Measurements from ENCODE around the gene SMARCAD1.
"Not testable (repeated sequence)": the region's sequence is repeated elsewhere in the genome, so short reads cannot be mapped to it uniquely, and the experiment has no call there.

SMARCAD1 gene

DNA sequence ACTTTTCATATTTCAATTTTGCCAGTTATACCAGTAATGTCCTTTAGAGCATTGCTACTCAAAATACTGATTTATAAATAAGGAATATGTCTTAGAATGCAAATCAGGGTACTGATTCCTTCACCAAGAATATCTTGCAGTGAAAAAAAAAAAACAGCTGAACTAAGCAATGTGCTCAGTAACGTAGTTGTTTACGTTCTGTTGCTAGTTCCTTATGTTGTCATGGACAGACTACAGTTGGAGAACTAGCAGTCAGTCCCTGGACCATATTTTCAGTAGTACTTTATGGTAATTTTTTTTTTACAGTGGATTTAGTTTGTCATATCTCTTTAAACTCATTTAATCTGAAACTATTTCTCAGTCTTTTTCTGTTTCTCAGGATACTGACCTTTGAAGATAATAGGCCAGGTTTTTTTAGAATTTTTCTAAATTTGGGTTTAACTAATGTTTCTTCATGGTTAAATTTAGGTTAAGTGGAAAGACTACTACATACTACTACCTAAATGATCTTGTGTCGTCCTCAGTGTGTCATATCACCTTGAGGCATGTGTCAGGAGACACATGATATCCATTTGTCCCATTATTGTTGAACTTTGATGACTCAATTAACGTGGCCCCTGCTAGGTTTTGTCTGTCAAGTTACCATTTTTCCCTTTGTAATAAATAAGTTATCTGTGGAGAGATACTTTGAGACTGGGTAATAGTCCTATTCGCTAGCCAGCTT lies 21.0 kb downstream of the SMARCAD1 start:
- DNase-seq (ENCODE audit: low spot score): no peak

DNA sequence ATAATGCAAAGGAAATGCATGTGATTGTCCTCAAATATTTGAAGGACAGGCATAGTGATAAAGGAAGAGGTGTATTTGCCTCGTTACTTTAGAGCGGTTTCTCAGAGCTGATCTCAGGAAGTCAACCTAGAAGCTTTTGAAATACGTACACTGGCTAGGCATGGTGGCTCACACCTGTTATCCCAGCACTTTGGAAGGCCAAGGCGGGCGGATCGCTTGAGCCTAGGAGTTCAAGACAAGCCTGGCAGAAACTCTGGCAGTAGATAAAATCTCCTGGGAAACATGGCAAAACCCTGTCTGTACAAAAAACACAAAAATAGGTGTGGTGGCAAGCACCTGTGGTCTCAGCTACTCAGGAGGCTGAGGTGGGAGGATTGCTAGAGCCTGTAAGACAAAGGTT lies 24.9 kb downstream of the SMARCAD1 start:
- no peak for DNase-seq (ENCODE audit: low spot score)

DNA sequence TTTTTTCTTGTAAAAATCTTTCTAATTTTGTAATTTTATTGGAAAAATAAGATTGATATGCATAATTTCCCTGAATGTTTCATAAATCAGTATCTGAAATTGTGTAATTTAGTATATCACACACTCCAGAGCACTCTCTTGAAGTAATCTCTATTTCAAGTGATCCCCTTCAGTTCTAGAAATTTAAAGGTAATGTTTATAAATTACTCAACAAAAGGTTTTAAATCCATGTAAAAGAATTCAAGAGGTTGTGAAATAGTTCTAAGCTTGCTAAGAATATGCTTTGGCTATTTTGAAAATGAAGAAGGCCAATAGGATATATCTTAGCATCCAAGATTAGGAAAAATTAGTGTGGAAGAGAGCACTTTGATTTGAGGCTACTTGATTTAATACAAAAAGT lies 28.2 kb downstream of the SMARCAD1 start:
- no peak for DNase-seq (ENCODE audit: low spot score)

DNA sequence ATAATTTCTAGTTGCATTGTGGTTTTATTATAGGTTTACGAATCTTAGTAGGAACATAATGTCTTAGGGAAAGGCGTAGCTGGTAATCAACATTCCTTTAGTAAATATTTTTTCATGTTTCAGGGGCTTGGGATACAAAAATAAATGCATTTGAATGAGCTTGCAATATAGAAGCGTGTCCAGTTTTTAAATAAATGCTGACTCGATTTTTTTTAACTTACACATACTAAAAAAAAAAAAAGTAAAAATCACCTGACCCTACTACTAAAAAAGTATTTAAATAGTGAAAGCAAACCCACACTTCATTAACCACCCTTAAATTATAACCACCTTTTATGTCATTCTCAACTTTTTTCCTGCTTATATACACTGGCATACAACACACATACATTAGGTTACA lies 29.6 kb downstream of the SMARCAD1 start:
- DNase-seq (ENCODE audit: low spot score): no peak

DNA sequence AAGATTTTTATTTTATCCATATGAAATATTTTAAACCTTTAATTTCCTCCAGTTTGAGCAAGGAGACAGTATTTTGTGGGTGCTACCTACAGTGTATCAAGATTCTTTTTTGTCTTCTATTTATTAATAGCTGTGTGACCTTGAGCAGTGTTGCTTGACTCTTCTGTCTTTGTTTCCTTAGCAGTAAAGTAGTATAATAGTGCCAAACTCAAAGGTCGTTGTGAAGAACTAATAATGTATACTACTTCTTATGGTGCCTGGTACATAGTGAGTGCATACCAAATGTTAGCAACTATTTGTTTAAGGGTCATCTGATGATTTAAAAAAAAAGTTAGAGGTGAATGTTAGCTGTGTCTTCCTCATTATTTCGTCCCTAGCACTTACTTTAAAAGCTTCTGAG lies 30.5 kb downstream of the SMARCAD1 start:
- no peak for DNase-seq (ENCODE audit: low spot score)

DNA sequence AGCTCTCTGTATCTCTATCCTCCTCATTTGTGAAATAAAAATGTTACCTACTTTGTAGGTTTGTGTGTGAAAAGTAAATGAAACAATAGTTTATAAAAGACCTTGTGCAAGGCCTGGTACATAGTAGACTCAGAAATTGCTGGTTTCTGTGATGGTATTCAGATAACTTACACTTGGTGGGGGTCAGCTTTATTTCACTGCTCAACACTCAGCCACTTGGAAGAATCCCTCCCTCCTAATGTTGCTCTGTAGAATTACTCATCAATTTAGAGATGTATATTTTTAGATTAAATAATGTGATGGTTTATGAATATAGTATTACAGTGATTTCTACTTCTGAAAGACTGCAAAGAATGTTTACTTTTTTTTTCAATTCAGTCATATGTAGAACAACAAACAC lies 32.7 kb downstream of the SMARCAD1 start:
- DNase-seq (ENCODE audit: low spot score): no peak

DNA sequence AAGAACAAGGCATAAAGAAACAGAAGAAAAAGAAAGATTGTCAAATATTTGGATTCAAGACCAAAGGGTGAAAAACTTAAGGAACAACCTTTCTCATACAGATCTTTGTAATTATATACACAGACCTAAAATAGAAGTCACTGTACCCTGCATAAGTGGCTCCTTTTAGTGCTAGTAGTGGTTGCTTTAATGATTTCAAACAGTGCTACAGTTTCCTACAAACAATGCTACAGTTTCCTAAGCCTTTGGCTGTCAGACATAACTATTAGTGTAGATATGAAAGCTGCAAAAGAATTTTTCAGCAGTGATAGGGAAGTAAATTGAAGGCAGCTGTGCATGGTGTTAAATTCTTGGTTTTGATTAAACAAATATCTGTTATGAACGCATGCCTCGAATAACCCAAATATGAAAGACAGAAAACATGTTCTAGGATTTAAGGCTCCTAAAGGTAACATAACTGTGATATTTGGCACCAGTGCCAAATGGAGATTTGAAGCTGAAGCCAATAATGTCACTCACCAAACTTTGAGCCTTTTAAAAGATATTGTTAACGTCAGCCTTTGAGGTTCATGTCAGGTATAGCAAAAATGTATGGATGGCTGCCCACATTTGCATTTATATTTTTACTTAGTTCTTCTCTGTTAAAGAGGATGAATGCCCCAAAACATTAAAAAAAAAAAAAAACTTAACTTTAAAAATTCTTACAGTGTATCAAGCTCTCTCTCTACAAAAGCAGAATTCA lies 36.6 kb downstream of the SMARCAD1 start:
- no peak for DNase-seq (ENCODE audit: low spot score)

DNA sequence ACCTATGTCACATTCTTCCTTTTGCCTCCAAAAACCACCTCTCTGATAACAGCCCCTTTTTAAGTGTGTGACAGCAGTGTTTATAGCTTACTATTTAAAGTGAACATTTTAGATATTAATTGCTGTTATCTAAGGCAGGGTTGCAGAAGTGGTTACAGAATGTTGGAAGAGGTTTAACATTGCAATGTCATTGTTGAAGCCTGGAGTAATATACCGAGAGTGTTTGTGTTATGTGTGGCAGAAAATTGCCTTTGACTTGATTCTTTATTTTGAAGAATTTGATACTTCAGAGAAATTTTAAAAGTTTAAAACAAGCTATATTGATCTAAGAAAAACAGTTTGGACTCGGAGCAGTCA lies 37.1 kb downstream of the SMARCAD1 start:
- no peak for DNase-seq (ENCODE audit: low spot score)

DNA sequence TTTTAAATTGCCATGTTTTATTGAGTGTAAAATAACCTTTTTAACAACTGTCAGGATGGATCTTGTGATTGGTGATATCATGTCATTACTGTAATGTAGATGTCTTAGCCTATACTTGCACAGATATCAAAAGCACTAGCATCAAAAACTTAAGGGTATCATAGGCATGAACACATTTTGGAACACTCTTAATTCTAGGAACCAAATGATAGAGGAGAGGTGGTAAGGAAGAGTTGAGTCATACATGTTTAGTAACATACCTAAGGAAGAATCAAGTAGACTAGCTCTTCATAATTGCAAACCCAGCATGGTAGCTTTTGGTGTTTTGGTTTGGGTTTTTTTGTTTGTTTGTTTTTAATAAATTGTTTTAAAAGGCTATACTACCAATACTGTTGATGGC lies 43.4 kb downstream of the SMARCAD1 start:
- no peak for DNase-seq (ENCODE audit: low spot score)

DNA sequence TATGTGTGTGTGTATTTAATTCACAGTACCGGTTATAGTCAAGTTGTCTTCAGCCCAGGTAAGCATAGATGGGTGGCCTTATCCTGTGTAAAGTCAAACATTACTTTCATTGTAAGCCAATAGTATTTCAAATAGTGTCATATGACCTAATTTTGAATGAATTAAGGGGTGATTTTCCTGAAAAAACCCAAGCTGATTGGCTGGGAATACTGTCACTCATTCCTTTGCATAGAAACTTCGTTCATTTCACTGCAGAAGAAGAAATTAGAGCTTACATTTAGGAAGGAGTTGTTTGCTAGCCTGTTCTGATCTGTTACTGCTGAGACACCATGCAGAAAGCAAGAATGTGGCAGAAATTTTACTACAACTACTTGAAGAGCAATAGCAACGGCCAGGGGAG lies 45.4 kb downstream of the SMARCAD1 start:
- no peak for DNase-seq (ENCODE audit: low spot score)

DNA sequence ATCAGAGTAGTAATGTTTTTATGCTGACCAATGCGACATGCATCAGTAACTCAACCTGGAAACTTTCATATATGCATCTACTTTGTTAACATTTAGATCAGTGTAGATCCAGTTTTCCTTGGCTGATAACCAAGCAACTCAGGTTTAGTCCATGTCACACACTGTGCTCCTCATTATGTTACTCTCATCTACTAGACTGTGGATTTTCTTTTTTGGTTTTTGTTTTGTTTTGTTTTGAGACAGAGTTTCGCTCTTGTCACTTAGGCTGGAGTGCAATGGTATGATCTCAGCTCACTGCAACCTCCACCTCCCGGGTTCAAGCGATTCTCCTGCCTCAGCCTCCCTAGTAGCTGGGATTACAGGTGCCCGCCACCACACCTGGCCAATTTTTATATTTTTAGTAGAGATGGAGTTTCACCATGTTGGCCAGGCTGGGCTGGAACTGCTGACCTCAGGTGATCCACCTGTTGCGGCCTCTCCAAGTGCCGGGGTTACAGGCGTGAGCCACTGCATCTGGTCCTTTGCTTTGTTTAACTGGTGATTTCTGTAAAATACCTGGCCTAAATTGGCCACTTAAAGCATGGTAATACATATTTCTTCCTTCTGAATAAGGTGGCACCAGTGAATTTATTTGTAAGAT lies 48.6 kb downstream of the SMARCAD1 start:
- DNase-seq (ENCODE audit: low spot score): no peak

DNA sequence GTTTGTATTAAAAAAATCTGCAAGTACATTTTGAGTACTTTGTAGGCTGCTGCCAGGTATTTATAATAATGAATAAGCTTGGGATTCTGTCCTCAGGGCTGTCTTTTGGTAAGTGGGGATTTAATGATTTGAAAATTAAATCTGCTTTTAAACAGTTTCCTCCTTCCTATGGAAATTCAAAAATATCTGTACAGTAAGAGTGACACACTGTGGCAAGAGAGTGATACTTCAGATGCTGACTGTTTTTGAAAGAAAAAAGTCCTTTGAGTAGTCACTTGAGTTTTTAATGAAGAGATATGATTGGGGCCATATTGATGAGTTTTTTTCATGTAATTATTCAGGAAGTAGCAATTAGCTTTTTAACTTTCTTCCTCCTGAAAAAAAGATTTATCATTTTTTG lies 49.2 kb downstream of the SMARCAD1 start:
- DNase-seq (ENCODE audit: low spot score): peak; percentile 2

DNA sequence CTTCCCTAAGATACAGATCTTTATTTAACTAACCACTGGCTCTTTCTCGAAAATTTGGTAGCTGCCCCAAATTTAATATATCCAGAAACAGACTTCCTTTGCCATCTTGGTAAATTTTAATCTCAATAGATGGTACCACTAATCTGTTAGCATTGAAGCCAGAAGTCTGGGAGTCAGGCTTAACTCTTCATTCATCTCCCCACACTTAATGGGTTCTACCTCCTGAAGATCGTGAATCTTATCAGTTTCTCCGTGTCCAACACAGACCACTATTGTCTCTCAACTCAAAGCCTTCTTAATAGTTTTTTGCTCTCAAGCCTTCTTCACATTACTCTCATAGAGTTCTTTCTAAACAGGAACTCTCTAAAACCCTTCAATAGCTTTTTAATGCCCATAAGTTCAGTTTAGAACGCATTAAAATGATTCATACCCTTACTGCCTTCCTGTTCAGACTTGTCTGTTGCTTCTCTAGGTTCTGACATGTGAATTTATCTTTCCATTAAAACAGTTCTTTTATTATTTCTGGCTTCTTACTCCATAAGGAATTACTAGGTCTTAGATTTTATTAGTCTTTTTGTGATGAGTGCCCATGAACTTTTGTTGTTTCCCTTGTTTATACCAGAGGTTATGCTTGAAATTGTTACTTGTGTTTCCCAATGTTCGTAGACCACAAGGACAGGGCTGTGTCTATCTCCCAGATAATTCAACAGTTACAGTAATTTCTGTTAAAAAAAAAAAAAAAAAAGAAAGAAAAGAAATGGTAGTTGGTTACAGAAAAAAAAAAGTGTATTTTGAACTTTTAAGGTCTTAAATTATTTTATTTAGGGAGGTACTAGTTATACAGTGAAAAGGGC lies 54.7 kb downstream of the SMARCAD1 start:
- DNase-seq (ENCODE audit: low spot score): no peak

DNA sequence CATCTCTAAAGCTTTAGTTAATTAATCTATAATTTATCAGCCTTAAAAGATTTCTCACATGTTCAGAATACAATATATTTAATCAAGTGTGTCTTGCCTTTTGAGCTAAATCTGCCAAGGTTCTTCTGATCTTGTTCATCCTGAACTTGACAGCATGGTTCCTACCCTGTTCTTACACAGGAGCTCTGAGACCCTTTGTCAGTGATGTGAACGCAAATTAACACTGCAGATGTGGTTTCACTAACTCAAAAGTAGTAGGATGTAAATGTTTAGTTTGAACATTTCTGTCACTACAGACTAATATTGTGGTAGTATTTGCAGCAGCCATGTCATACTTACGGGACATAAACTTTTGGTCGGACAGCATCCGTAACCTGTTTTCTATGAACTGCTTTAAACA lies 59.4 kb downstream of the SMARCAD1 start:
- DNase-seq (ENCODE audit: low spot score): no peak

DNA sequence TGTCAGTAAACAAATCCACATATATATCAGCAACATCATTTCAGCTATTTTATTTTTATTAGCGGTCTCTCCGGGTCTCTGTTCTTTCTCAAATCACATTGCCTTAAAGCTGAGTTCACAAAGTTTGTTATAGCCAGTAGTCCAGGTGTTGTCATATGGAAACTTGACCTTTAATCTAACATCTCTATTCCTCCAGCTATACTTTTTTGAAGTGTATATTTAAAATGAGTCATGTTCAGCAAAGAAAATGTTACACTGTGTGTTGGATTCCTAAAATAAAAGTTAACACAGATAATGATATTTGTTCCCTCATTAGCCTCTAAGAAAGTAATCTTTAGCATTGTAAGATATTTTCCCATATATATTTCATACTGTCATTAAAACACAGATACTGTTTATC lies 63.6 kb downstream of the SMARCAD1 start:
- DNase-seq (ENCODE audit: low spot score): no peak

DNA sequence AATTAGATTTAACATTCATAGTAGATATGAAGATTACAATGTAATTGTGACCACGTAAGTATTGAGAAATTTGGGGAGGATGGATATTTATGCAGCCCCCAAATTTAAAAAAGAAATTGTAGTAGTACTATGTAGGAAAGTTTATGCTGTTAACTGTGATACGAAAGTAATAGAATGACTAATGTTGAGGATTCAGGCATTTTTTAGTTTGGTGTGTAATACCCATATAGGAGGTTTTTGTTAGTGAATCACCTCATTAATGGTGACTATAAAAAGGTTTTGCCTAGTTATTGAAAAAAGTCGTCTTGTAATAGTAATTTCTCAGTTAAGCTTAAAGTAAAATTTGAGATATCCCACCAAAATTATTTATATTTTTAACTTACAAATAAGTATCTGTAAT lies 67.2 kb downstream of the SMARCAD1 start:
- peak; percentile 52 for DNase-seq (ENCODE audit: low spot score)

DNA sequence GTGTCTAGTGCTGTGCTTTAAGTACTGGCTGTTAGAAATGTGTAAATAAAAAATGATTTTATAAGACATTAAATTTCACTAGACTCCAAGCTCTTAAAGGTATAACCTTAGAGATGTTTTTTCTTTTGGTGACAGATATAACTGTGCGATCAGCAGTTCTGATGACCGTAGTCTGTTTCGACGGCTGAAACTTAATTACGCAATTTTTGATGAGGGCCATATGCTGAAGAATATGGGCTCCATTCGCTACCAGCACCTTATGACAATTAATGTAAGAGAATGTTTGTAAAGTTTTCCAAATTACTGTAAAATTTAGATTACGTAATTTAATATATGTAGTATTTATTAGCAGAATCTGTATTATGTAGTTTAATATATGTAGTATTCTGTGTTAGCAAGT lies 68.5 kb downstream of the SMARCAD1 start:
- DNase-seq (ENCODE audit: low spot score): no peak

DNA sequence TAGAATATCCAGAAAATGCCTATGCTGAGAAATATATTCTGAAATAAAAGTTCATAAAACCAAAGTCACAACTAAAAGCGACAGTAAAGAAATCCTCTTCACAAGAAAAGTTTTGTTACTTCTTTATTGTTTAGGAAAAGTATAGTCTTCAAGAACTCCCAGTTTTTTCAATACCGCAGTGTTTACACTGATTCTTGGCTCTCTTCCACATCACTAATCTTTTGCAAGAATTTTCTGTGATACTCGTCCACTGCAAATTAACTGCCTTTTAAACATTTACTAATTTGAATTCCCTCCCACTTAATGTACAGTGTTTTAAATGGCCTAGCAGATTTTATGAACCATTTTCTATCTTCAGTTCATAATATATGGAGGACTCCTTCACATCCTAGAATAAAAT lies 69.9 kb downstream of the SMARCAD1 start:
- DNase-seq (ENCODE audit: low spot score): no peak

DNA sequence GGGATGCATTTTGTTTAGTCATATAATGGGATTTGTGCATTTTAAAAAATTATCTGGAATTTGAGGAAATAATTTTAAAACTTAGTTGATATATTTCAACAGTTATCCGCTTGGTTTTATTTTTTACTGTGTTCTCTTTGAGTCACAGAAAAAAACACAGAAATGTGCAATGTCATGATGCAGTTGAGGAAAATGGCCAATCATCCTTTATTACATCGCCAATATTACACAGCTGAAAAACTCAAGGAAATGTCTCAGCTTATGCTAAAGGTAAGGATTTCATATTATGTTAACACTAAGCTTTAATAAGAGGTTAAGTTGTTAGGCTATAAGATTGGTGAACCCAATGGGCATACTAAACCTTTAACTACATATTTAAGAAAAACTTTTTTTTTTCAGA lies 71.1 kb downstream of the SMARCAD1 start:
- no peak for DNase-seq (ENCODE audit: low spot score)

DNA sequence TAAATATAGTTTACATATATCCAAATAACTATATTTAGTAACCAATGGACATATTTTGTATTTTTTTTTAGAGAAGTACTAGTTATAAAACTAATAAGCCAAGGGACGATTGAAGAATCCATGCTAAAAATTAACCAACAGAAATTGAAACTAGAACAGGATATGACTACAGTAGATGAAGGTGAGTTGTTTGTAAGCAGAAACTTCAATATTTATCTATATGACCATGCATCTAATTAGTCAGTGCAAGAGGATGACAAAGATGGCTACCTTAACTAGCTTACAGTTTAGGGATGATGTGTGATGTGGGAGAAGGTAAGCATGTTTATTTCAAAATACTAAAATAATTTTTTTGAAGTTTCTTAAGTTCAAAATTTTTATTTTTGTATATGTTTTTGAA lies 77.2 kb downstream of the SMARCAD1 start:
- DNase-seq (ENCODE audit: low spot score): no peak

DNA sequence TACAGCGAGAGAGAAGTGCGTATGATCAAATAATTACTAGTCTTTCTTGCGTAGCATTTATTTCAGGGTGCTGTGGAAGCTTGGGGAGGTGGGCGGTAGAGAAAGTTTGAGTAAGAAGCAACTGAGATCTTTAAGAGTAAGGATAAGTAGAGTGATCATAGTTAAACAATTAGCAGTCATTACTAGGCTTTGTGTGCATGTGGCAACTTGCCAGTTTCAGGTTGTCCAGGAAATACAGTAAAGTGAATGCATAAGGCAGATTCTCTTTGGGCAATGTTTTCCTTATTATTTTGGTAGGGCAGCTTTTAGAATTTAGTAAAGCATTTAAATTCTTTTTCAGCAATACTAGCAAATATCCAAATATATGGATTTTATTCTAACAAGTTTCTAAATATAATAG lies 78.0 kb downstream of the SMARCAD1 start:
- DNase-seq (ENCODE audit: low spot score): no peak

DNA sequence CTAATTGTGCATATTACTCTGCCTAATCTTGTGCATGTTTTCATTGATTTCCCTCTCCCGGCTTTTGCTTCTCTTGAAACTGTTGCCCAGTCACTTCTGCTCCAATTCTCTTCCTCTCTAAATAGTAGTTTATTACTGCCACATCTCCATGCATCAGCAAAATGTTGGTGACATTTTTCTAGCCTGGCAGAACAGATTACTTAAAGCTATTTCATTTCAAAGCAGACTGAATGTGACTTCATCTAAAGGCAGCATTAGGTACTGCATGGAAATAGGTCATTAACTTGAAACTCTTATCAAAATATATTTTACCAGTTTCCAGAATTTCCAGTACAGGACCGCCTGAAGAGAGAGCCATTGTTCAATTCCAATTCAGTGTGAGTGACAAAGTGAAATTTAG lies 82.6 kb downstream of the SMARCAD1 start:
- no peak for DNase-seq (ENCODE audit: low spot score)

DNA sequence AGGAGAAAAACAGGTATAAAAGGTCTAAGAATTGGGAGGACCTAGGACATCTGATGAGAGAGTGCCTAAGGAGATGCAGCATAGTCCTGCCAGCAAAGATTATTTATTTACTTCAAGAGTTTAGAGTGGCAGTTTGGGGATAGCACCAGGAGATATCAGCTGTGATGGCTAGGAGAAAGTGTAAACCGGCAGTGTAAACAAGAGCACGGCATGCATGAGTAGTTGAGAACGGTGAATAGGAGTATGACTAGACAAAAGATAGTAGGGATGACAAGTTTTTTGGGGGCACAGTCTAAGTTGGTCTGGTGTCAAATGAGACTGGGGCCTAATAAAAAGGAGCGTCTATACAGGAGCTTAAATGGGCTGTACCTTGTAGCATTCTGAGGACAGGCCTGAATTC lies 86.3 kb downstream of the SMARCAD1 start:
- DNase-seq (ENCODE audit: low spot score): not testable (repeated sequence)

All from AG08395 (cell line).